ENCODE results near the gene SYNGR2.

The SYNGR2 gene

GRCh38 chr17:78143214-78144146 lies 24.9 kb upstream of the SYNGR2 start:
- no peak for DNase-seq (ENCODE audit: low read depth)

GRCh38 chr17:78144147-78144719 lies 24.1 kb upstream of the SYNGR2 start:
- DNase-seq (ENCODE audit: low read depth) = no peak

GRCh38 chr17:78144736-78145641 lies 23.4 kb upstream of the SYNGR2 start:
- DNase-seq (ENCODE audit: low read depth) = no peak

- DNase-seq (ENCODE audit: low read depth) = no peak
Measured at GRCh38 chr17:78146471-78146869, 21.9 kb upstream of the SYNGR2 start.

- no peak for DNase-seq (ENCODE audit: low read depth)
Measured at GRCh38 chr17:78146881-78147280, 21.5 kb upstream of the SYNGR2 start.

- no peak for DNase-seq (ENCODE audit: low read depth)
Measured at GRCh38 chr17:78147315-78147998, 20.9 kb upstream of the SYNGR2 start.

- no peak for DNase-seq (ENCODE audit: low read depth)
Measured at GRCh38 chr17:78148286-78149016, 19.9 kb upstream of the SYNGR2 start.

GRCh38 chr17:78151514-78152008 lies 16.8 kb upstream of the SYNGR2 start:
- DNase-seq (ENCODE audit: low read depth) = no peak

- DNase-seq (ENCODE audit: low read depth) = no peak
Measured at GRCh38 chr17:78154903-78155811, 13.2 kb upstream of the SYNGR2 start.

- no peak for DNase-seq (ENCODE audit: low read depth)
Measured at GRCh38 chr17:78159575-78160158, 8.7 kb upstream of the SYNGR2 start.

GRCh38 chr17:78163881-78164747 lies 4.3 kb upstream of the SYNGR2 start:
- DNase-seq (ENCODE audit: low read depth) = no peak

GRCh38 chr17:78164748-78165607 lies 3.4 kb upstream of the SYNGR2 start:
- no peak for DNase-seq (ENCODE audit: low read depth)

- DNase-seq (ENCODE audit: low read depth) = no peak
Measured at GRCh38 chr17:78166416-78166815, 2.0 kb upstream of the SYNGR2 start.

GRCh38 chr17:78168903-78169793 lies 767 bp downstream of the SYNGR2 start:
- peak; percentile 41 for DNase-seq (ENCODE audit: low read depth)

- DNase-seq (ENCODE audit: low read depth) = no peak
Measured at GRCh38 chr17:78170692-78171590, 2.6 kb downstream of the SYNGR2 start.

All from activated T-helper 1 cell treated with Interleukin-2 at 50 U/mL for 16 hours (primary cell).